NT2/D1 (cell line): ENCODE data around the gene COL23A1.

ENCODE experiments used
- YY1 ChIP-seq: IDR thresholded peaks from 2 replicates; pipeline ENCODE4 v1.6.1; 2011; ENCODE audit not compliant: insufficient read length, insufficient read depth
- ZNF274 ChIP-seq: IDR thresholded peaks from 2 replicates; pipeline ENCODE4 v1.6.1; 2011; ENCODE audit warnings: mild to moderate bottlenecking, low read depth, low read length

- TF ChIP-seq YY1 (no peak), ZNF274 (no peak)
These were observed 326.1 kb downstream of the COL23A1 start for GRCh38 chr5:178264044-178264443.
